ENCODE data around the gene TMEM144. TPM values are rescaled to one million over a fixed set of nuclear protein-coding genes. Genes with fewer than 3 reads are reported as not detected.

Gene TMEM144
- total and polyA plus RNA-seq, 2 donors (not counting 1 experiment from before 2014, with no cell fraction given) = 1.5 to 4.6 TPM

GRCh38 chr4:158200214-158200613 lies 10.1 kb upstream of the TMEM144 start:
- Histone ChIP-seq H3K9me3 (ENCODE audit: control insufficient read depth, insufficient read depth, low read depth, low read length) (no peaks in the 10 kb centered on the region), H3K36me3 (ENCODE audit: control insufficient read depth, insufficient read depth, low read length) (no peaks in the 10 kb centered on the region), H3K9ac (ENCODE audit: insufficient read depth, low read length) (no peak overlapping the region), H2AFZ (ENCODE audit: low read length) (no peak overlapping the region), H3K4me2 (ENCODE audit: extremely low read depth, insufficient read depth, low read length) (no peak overlapping the region), H3K27me3 (ENCODE audit: control insufficient read depth, insufficient read depth, low read length) (peaks cover 3% of the 10 kb centered on the region), H3K4me3 (replicated peaks in 1 of 4; ENCODE audit: control extremely low read depth in 1 of 4, insufficient read depth in 1 of 4, low read depth in 3 of 4, low read length in 4 of 4) (no peak overlapping the region), H3K79me2 (ENCODE audit: control insufficient read depth, insufficient read depth, low read length) (no peaks in the 10 kb centered on the region), H3K27ac (ENCODE audit: insufficient read depth, low read length) (no peak overlapping the region), H4K20me1 (ENCODE audit: control insufficient read depth, extremely low read depth, insufficient read depth, low read length) (no peaks in the 10 kb centered on the region), H3K4me1 (ENCODE audit: control insufficient read depth, extremely low read depth, insufficient read depth, low read length) (no peaks in the 10 kb centered on the region)
- DNase-seq (ENCODE audit: low read depth in 2 of 2) = no peak
- no peak for TF ChIP-seq EZH2 (IDR thresholded peaks at IDR 0.05; ENCODE audit: low read length, missing control alignments)
- no peak for TF ChIP-seq CTCF (conservative IDR thresholded peaks at IDR 0.05 in 1 of 2, IDR thresholded peaks at IDR 0.05 in 1 of 2; ENCODE audit: low read depth in 1 of 2, low read length in 2 of 2)

- no peak for TF ChIP-seq CTCF (conservative IDR thresholded peaks at IDR 0.05 in 1 of 2, IDR thresholded peaks at IDR 0.05 in 1 of 2; ENCODE audit: low read depth in 1 of 2, low read length in 2 of 2)
- TF ChIP-seq EZH2 (IDR thresholded peaks at IDR 0.05; ENCODE audit: low read length, missing control alignments) = no peak
- H3K9me3 ChIP-seq (ENCODE audit: control insufficient read depth, insufficient read depth, low read depth, low read length) = no peaks in the 10 kb centered on the region
- H3K27ac ChIP-seq (ENCODE audit: insufficient read depth, low read length) = no peak overlapping the region
- H3K9ac ChIP-seq (ENCODE audit: insufficient read depth, low read length) = no peak overlapping the region
- H3K4me1 ChIP-seq (ENCODE audit: control insufficient read depth, extremely low read depth, insufficient read depth, low read length) = no peaks in the 10 kb centered on the region
- no peaks in the 10 kb centered on the region for H4K20me1 ChIP-seq (ENCODE audit: control insufficient read depth, extremely low read depth, insufficient read depth, low read length)
- DNase-seq (ENCODE audit: low read depth in 2 of 2) = no peak
- H3K79me2 ChIP-seq (ENCODE audit: control insufficient read depth, insufficient read depth, low read length) = no peaks in the 10 kb centered on the region
- H3K27me3 ChIP-seq (ENCODE audit: control insufficient read depth, insufficient read depth, low read length) = peaks cover 3% of the 10 kb centered on the region
- H2AFZ ChIP-seq (ENCODE audit: low read length) = no peak overlapping the region
- H3K36me3 ChIP-seq (ENCODE audit: control insufficient read depth, insufficient read depth, low read length) = no peaks in the 10 kb centered on the region
- H3K4me3 ChIP-seq (replicated peaks in 1 of 4; ENCODE audit: control extremely low read depth in 1 of 4, insufficient read depth in 1 of 4, low read depth in 3 of 4, low read length in 4 of 4) = no peak overlapping the region
- no peak overlapping the region for H3K4me2 ChIP-seq (ENCODE audit: extremely low read depth, insufficient read depth, low read length)
Observed at GRCh38 chr4:158201322-158201721, 9.0 kb upstream of the TMEM144 start.

- peaks cover 3% of the 10 kb centered on the region for H3K27me3 ChIP-seq (ENCODE audit: control insufficient read depth, insufficient read depth, low read length)
- H3K4me3 ChIP-seq (replicated peaks in 1 of 4; ENCODE audit: control extremely low read depth in 1 of 4, insufficient read depth in 1 of 4, low read depth in 3 of 4, low read length in 4 of 4) = no peak overlapping the region
- TF ChIP-seq EZH2 (IDR thresholded peaks at IDR 0.05; ENCODE audit: low read length, missing control alignments) = no peak
- TF ChIP-seq CTCF (conservative IDR thresholded peaks at IDR 0.05 in 1 of 2, IDR thresholded peaks at IDR 0.05 in 1 of 2; ENCODE audit: low read depth in 1 of 2, low read length in 2 of 2) = no peak
- no peak overlapping the region for H3K4me2 ChIP-seq (ENCODE audit: extremely low read depth, insufficient read depth, low read length)
- no peak overlapping the region for H3K9ac ChIP-seq (ENCODE audit: insufficient read depth, low read length)
- no peaks in the 10 kb centered on the region for H3K79me2 ChIP-seq (ENCODE audit: control insufficient read depth, insufficient read depth, low read length)
- H3K9me3 ChIP-seq (ENCODE audit: control insufficient read depth, insufficient read depth, low read depth, low read length) = no peaks in the 10 kb centered on the region
- H2AFZ ChIP-seq (ENCODE audit: low read length) = no peak overlapping the region
- H4K20me1 ChIP-seq (ENCODE audit: control insufficient read depth, extremely low read depth, insufficient read depth, low read length) = no peaks in the 10 kb centered on the region
- DNase-seq (ENCODE audit: low read depth in 2 of 2) = no peak
- H3K27ac ChIP-seq (ENCODE audit: insufficient read depth, low read length) = no peak overlapping the region
- H3K4me1 ChIP-seq (ENCODE audit: control insufficient read depth, extremely low read depth, insufficient read depth, low read length) = no peaks in the 10 kb centered on the region
- no peaks in the 10 kb centered on the region for H3K36me3 ChIP-seq (ENCODE audit: control insufficient read depth, insufficient read depth, low read length)
Observed at GRCh38 chr4:158201876-158202275, 8.4 kb upstream of the TMEM144 start.
